HG03521 (cell line): ENCODE measurements around the gene TOM1L2.
"Not testable (repeated sequence)": the region's sequence is repeated elsewhere in the genome, so short reads cannot be mapped to it uniquely, and the experiment has no call there.

Source experiments
- ATAC-seq: cut with Tn5 transposase; IDR thresholded peaks from one replicate; pipeline ENCODE4 v1.9.1; 2021; ENCODE audit warnings: mild to moderate bottlenecking, moderate library complexity; ENCODE audit not compliant: unreplicated experiment

TOM1L2 gene

GRCh38 chr17:17944743-17945142 is 27.5 kb downstream of the TOM1L2 start:
- ATAC-seq = no peak

GRCh38 chr17:17944242-17944641 is 28.0 kb downstream of the TOM1L2 start:
- no peak for ATAC-seq

- no peak for ATAC-seq
Observed at GRCh38 chr17:17943281-17943984, 28.8 kb downstream of the TOM1L2 start.

GRCh38 chr17:17942846-17943245 is 29.4 kb downstream of the TOM1L2 start:
- ATAC-seq = no peak

GRCh38 chr17:17941015-17941414 is 31.2 kb downstream of the TOM1L2 start:
- ATAC-seq = no peak

GRCh38 chr17:17940441-17940911 is 31.7 kb downstream of the TOM1L2 start:
- ATAC-seq = no peak

- ATAC-seq = not testable (repeated sequence)
Observed at GRCh38 chr17:17939941-17940340, 32.3 kb downstream of the TOM1L2 start.

GRCh38 chr17:17938388-17939107 is 33.7 kb downstream of the TOM1L2 start:
- ATAC-seq = no peak

GRCh38 chr17:17937958-17938357 is 34.2 kb downstream of the TOM1L2 start:
- ATAC-seq = no peak

- no peak for ATAC-seq
Observed at GRCh38 chr17:17937201-17937853, 34.9 kb downstream of the TOM1L2 start.

- ATAC-seq = no peak
Observed at GRCh38 chr17:17935321-17936271, 36.6 kb downstream of the TOM1L2 start.

- ATAC-seq = no peak
Observed at GRCh38 chr17:17934806-17935205, 37.4 kb downstream of the TOM1L2 start.

- no peak for ATAC-seq
Observed at GRCh38 chr17:17934214-17934613, 38.0 kb downstream of the TOM1L2 start.

- ATAC-seq = no peak
Observed at GRCh38 chr17:17933775-17934174, 38.4 kb downstream of the TOM1L2 start.

- no peak for ATAC-seq
Observed at GRCh38 chr17:17931159-17931558, 41.0 kb downstream of the TOM1L2 start.

- ATAC-seq = no peak
Observed at GRCh38 chr17:17930674-17931073, 41.5 kb downstream of the TOM1L2 start.

GRCh38 chr17:17929655-17930380 is 42.4 kb downstream of the TOM1L2 start:
- no peak for ATAC-seq

GRCh38 chr17:17928398-17929287 is 43.6 kb downstream of the TOM1L2 start:
- ATAC-seq = no peak

GRCh38 chr17:17926840-17927449 is 45.3 kb downstream of the TOM1L2 start:
- no peak for ATAC-seq
